Activated CD8-positive, alpha-beta memory T cell treated with anti-CD3 and anti-CD28 coated beads for 24 hours (primary cell): ENCODE data around the gene IGFL3.
"Not testable (repeated sequence)": the region's sequence is repeated elsewhere in the genome, so short reads cannot be mapped to it uniquely, and the experiment has no call there.

Source experiments
- DNase-seq: peaks from one replicate; pipeline ENCODE4 v3.0.0-alpha.2; 2020

The IGFL3 gene

DNA sequence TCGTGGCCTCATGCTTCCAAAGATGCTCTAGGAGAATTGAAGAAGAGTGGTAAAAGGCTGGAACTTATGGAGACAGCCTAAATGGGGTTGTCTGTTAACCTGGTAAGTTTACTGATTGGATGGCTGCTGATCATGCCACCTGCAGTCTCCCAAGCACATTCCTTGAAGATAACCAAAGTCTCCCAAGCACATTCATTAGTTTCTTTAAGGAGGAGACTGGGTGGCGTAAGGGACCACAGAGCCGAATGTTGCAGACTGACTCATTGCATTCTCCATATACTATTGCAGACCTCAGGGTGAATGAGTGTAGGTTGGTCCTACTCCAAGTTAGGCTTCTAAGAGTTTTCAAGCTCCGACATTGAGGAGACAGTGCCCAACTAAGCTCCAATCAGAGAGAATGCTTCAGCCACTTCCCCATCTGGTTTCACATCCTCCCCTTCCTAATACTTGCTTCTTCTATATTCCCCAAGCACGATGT lies at the start of gene IGFL3:
Gene IGFL3 (minus strand): TSS at position 51 of the 478 bp plus-strand sequence. CDS start 39 bp downstream, at position 12.
- no peak for DNase-seq

GRCh38 chr19:46173886-46174480 lies 49.5 kb upstream of the IGFL3 start:
- DNase-seq: no peak

DNA sequence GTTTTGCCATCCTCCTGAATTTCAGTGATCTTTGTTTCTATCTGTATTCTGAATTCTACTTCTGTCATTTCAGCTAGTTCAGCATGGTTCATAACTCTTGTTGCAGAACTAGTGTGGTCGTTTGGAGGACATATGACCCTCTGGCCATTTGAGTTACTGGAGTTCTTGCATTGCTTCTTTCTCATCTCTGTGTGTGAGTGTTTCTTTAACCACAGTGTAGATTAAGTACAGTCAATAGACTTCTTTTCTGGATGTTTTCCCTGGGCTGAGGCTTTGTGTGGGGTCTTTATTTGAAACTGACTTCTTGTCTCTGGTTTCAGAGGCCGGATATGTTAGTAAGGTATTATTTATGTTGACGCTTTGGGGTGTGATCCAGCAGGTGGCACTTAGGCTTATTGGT lies 38.2 kb upstream of the IGFL3 start:
- DNase-seq: no peak

DNA sequence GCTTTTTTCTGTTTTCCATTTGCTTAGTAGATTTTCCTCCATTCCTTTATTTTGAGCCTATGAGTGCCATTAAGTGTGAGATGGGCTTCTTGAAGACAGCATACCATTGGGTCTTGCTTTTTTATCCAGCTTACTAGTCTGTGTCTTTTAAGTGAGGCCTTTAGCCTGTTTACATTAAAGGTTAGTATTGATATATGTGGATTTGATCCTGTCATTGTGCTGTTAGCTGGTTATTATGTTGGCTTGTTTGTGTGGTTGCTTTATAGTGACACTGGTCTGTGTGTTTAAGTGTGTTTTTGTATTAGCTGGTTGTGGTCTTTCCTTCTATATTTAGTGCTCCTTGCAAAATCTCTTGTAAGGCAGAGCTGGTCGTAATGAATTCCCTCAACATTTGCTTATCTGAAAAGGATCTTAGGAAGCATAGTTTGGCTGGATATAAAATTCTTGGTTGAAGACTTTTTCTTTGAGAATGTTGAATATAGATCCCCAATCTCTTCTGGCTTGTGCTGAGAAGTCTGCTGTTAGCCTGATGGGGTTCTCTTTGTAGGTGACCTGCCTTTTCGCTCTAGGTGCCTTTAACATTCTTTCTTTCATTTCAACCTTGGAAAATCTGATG lies 37.3 kb upstream of the IGFL3 start:
- DNase-seq: not testable (repeated sequence)

GRCh38 chr19:46160233-46160775 lies 35.8 kb upstream of the IGFL3 start:
- DNase-seq: no peak

- no peak for DNase-seq
These were observed 35.1 kb upstream of the IGFL3 start for GRCh38 chr19:46159418-46160232.

- no peak for DNase-seq
These were observed 30.7 kb upstream of the IGFL3 start for GRCh38 chr19:46155237-46155636.

- DNase-seq: no peak
These were observed 26.1 kb upstream of the IGFL3 start for GRCh38 chr19:46150606-46151005.

GRCh38 chr19:46147791-46148288 lies 23.4 kb upstream of the IGFL3 start, which contains the start of gene IGFL2:
TSS of gene IGFL2 (plus strand) at chr19:46148238. CDS start at chr19:46148279, 41 bp downstream.
- DNase-seq: no peak

DNA sequence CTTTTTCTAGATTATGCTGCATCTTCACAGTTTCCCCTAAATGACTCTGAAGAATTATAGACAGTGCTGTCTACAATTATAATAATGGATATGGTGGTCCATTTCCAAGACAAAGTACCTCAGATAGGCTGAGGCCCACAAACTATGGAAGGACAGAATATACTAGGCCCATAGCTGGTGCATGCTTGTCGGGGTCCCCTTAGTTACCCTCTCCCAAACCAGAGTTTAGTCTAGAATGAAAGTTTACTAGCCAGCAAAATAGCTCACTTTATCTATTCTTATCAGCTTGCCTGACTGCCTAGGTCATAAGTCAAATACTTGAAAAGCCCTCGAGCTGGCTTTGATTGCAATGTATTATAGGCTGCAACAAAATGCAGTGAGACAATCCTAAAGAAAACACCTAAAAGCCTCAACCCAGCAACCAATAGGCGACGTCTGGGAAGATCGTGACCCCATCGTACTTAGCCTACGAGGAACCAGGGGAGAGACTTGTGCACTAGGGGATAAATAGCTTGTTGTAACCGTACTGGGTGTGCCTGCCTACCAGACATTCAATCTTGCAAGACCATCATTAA lies 22.8 kb upstream of the IGFL3 start:
- DNase-seq: no peak

DNA sequence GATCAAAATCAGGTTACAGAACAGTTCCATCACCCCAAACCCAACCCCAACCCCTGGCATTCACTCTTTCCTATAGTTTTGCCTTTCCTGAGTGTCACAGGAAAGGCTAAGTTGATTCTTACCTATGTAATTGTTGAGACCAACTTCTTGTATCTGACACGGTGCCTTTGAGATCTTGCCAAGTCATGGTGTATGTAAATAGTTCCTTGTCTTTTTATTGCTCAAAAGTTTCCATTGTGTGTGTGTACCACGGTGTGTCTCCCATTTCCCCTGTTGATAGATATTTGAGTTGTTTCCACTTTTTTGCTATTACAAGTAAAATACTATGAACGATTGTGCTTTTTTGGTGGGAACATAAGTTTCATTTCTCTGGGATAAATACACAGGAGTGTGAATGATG lies 20.3 kb upstream of the IGFL3 start:
- DNase-seq: no peak

DNA sequence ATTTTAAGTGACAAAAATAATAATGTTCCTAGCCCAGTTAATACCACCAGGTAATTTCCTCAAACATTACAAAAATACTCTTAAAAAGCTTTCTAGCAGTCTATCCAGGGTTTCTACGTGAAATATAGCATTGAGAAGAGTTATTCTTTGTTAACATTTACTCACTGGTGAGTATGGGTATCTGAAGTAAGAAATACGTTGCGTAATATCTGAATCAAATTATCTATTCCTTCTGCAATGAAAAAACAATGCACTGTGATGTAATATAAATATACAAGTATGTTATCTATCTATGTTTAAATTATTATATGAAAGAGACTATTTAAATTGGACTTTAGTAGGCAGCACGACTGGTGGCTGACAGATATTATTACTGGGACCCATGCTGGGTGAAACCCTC lies 17.8 kb upstream of the IGFL3 start:
- DNase-seq: no peak

- DNase-seq: no peak
These were observed 16.9 kb upstream of the IGFL3 start for GRCh38 chr19:46141421-46141820.

GRCh38 chr19:46137915-46138473 lies 13.5 kb upstream of the IGFL3 start:
- DNase-seq: no peak

GRCh38 chr19:46134527-46134926 lies 10.0 kb upstream of the IGFL3 start:
- no peak for DNase-seq

DNA sequence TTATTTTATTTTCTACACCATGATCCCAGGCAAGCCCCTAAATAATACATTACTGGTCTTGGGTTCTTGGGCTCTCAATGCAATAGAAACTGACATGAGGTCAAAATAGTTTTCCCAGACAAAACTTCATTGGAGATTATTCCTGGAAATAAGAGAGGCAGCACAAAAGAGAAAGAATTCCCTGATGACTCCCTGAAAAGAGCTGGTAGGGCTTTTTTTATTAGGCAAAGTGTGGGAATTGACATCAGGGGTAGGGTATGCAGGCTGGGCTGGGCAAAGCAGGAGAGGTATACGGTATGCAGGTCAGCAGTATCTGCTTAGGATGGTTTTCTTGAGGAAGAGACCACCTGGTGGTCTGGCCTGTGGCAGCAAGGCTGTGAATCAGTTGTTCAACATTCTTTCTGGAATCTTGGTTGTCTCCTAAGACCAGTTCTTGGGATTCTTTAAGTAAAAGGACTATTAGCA lies 9.3 kb upstream of the IGFL3 start:
- DNase-seq: no peak

DNA sequence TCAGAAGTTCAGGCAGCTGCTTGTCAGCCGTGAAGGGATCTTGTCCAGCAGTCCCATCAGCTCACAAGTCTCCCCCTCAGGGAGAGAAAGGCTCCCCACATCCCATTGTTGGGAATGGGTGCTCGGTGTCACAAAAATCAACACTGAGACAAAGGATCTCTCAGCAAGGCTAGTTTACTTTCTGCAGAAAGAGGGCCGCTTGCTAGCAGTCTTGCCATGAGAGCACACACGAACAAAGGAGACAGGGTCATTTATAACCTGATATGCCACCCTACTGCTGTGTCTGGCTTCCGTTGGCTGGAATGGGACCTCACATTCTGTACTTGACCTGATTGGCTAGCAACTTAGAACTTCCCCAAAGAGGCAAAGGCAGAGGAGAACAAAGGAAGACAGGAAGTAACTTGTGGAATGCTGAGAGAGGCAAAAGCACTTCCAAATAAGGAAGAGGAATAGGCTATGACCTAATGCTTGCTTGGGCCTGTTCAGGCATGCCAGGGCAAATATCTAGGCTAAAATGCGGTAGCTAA lies 8.7 kb upstream of the IGFL3 start:
- DNase-seq: no peak

DNA sequence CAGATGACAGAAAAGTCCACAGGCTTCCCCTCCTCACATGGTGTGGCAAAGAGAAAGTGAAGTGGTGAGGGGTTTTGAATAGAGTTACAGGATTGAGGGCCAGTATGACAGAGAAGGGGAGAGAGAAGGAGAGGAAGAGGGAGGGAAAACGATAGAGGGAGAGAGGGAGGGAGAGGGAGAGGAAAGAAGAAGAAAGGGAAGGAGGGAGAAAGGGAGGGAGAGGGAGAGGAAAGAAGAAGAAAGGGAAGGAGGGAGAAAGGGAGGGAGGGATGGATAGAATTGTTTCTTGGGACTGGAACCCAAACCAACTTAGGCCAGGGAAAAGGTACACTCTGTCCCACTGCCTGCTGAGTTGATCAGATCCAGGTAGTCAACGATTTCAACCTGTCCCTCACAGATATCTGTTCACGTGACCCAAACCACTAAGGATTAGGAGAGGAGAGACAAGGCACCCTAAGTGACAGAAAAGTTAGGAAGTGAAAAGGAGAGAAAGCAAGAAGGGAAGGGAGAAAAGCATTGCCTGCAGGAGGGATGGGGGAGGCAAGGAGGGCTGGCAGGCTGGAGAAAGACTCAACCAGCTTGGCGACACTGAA lies 8.1 kb upstream of the IGFL3 start:
- no peak for DNase-seq

- DNase-seq: no peak
These were observed 7.1 kb upstream of the IGFL3 start for GRCh38 chr19:46131485-46132143.

DNA sequence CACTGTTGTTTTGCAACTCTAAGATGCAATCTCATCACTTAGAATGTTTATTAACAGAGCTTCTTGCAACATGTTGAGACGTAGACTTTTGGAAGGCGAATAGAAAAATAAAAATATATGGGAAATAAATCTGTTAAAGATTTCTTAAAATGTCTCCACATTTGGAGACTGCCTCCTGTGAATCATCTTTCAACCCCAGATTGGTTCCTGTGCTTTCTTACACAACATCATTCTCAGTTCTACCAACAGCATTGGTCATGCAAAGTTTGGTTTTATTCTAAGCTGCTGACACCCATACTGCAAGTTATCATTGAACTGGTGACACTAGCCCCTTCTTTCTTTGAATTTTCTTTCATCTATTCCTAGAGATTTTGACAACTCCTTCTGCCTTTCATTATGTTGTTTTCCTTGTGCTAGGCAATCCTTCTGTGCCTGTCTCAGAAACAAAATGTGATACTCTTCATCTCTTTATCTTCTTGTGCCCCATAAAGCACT lies 1.6 kb upstream of the IGFL3 start:
- DNase-seq: no peak

DNA sequence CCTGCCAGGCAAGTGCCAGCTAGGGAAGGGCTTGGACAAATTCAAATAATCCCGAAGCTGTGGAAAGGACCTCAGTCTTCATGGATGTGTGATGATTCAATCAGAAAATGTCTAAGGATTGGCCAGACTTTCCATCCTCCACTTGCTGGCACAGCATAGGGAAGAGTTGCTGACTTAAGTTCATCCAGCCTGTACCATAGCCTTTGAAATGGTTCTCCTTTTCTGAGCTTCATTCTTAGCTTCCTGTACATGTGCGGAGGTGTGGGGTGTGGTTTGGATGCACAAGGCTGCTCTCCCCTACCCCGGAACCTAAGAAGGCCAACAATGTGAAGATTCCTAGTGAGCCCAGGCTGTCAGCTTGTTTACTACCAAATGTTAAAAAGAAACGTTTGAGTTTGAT lies 959 bp upstream of the IGFL3 start:
- no peak for DNase-seq
